GM18511 (cell line): ENCODE data around the gene ARID1B.
A peak's percentile ranks its signal among the peaks of the same experiment; 100 is the strongest.

Experiments used
- ATAC-seq: cut with Tn5 transposase; IDR thresholded peaks from one replicate; pipeline ENCODE4 v1.9.1; 2021; ENCODE audit warnings: mild to moderate bottlenecking, moderate library complexity; ENCODE audit not compliant: unreplicated experiment

The ARID1B gene

GRCh38 chr6:157194643-157195042 is 417.5 kb downstream of the ARID1B start:
- no peak for ATAC-seq

DNA sequence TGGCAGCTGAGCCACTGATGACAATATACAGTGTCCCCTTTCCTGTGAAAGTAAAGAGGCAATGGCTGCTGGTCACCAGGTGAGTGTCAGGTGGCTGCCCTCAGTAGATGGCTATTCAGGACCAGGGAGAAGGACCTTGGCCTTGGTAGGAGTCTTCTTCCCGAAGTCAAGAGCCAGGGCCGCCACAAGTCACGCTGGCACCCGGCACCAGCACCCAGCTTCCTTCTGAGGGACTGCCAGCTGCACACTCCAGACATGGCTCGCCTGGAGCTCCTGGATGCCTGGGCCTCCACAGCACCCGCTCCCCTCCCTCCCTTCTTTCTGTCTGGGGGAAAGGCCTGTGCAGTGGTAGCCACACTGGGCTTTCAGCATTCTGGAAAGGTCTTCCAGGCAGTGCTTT is 419.2 kb downstream of the ARID1B start:
- ATAC-seq: no peak

DNA sequence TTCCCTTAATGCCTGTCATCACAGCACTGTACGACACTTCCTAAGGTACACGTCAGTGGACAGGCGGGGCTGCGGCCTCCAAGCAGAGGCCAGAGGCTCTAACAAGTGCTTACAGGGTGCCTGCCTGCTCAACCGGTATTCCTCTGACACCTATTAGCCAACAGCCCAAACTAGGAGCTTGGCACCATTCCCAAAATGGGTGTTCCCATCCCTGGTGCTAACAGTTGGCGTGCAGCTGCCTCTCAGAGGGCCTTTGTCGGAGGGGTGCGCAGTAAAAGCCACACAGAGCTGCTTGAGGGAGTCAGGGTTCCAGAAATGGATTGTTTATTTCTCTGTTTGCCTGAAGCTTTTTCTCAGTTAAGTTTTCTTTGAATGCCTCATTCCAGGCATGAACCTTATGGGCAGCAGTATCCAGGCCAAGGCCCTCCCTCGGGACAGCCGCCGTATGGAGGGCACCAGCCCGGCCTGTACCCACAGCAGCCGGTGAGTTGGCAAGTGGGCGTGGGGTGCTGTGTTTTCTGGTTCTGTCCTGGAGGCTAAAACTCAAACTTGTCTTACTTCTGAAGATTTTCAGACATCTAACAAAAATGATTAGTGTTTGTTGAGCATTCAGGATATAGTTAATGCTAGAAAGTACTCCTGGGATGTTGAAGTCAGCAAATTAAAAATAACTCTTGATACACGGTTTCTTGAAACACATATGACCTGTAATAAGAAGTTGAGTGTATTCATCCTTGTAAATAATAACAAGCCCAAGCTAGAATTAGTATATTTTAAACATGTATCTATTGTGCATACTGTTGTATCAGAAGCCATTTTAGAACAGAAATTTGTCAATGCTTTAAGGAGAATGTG is 421.5 kb downstream of the ARID1B start:
- no peak for ATAC-seq

- ATAC-seq: no peak
These were observed 422.9 kb downstream of the ARID1B start for GRCh38 chr6:157200117-157200516.

DNA sequence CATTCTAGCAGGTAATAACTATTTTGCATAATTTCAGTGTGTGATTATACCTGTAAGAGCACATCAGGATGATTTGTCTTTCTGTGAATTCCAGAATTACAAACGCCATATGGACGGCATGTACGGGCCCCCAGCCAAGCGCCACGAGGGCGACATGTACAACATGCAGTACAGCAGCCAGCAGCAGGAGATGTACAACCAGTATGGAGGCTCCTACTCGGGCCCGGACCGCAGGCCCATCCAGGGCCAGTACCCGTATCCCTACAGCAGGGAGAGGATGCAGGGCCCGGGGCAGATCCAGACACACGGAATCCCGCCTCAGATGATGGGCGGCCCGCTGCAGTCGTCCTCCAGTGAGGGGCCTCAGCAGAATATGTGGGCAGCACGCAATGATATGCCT is 423.4 kb downstream of the ARID1B start:
- ATAC-seq: no peak

GRCh38 chr6:157201083-157201482 is 423.9 kb downstream of the ARID1B start:
- no peak for ATAC-seq

GRCh38 chr6:157203312-157203744 is 426.1 kb downstream of the ARID1B start:
- ATAC-seq: peak; percentile 99

- ATAC-seq: peak; percentile 38
These were observed 426.6 kb downstream of the ARID1B start for GRCh38 chr6:157203764-157204163.

DNA sequence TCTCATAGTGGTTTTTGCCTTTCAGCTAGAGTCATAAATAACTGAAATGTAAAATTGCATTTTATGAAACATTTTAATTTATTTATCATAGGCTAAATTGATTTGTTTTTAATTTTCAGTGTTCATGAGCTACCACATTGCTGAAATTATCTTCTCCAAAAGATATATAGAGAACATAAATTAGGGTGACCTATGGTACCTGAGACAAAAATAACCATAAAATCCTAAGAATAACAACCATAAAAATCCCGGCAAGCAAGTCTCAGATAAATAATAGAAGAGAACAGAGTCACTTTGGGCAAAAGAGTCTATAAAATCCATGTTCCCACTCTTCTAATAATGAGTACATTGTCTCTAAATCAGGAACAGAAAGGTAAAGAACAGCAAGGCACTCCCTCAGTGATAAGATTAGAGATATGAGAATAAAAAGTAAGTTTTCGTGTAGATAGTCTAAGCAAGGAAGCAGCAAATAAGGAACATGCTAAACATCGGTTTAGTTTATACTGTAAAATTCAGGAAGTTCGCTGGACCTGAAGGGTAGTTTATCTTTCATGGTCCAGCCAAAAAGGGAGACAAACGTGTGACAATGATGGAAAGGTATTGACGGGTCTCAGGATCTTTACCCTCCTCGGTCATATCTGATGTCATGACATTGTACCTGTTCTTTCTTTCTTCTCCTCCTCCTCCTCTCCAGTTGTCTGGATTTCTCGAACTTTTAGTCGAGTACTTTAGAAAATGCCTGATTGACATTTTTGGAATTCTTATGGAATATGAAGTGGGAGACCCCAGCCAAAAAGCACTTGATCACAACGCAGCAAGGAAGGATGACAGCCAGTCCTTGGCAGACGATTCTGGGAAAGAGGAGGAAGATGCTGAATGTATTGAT is 428.5 kb downstream of the ARID1B start:
- ATAC-seq: no peak

DNA sequence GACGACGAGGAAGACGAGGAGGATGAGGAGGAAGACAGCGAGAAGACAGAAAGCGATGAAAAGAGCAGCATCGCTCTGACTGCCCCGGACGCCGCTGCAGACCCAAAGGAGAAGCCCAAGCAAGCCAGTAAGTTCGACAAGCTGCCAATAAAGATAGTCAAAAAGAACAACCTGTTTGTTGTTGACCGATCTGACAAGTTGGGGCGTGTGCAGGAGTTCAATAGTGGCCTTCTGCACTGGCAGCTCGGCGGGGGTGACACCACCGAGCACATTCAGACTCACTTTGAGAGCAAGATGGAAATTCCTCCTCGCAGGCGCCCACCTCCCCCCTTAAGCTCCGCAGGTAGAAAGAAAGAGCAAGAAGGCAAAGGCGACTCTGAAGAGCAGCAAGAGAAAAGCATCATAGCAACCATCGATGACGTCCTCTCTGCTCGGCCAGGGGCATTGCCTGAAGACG is 429.2 kb downstream of the ARID1B start:
- no peak for ATAC-seq

GRCh38 chr6:157207521-157208076 is 430.4 kb downstream of the ARID1B start:
- ATAC-seq: no peak

DNA sequence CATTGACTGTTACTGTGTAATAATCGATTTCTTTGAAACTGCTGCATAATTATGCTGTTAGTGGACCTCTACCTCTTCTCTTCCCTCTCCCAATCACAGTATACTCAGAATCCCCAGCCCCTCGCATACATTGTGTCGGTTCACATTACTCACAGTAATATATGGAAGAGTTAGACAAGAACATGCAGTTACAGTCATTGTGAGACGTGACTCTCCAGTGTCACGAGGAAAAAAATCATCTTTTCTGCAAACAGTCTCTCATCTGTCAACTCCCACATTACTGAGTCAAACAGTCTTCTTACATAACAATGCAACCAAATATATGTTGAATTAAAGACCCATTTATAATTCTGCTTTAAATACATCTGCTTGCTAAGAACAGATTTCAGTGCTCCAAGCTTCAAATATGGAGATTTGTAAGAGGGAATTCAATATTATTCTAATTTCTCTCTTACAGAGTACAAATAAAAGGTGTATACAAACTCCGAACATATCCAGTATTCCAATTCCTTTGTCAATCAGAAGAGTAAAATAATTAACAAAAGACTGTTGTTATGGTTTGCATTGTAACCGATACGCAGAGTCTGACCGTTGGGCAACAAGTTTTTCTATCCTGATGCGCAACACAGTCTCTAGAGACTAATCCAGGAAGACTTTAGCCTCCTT is 432.8 kb downstream of the ARID1B start:
- no peak for ATAC-seq

DNA sequence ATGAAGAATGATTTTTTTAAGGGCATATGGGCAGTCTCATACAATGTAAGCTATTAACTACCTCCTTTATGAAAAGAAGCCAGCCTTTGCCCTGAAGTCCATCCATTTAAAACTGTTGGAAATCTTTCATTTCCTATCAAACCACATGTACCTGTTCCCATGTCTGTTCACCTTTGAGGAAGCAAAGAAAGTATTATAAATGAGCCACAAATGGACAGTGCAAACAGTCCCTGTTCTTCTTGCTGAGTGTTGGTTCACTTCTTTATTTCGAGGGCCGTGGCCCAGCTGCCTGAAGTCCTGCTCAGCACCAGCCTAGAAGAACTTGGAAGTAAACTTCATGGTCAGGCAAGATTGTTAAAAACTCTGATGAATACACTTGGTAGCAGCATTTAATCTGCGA is 433.8 kb downstream of the ARID1B start:
- no peak for ATAC-seq

DNA sequence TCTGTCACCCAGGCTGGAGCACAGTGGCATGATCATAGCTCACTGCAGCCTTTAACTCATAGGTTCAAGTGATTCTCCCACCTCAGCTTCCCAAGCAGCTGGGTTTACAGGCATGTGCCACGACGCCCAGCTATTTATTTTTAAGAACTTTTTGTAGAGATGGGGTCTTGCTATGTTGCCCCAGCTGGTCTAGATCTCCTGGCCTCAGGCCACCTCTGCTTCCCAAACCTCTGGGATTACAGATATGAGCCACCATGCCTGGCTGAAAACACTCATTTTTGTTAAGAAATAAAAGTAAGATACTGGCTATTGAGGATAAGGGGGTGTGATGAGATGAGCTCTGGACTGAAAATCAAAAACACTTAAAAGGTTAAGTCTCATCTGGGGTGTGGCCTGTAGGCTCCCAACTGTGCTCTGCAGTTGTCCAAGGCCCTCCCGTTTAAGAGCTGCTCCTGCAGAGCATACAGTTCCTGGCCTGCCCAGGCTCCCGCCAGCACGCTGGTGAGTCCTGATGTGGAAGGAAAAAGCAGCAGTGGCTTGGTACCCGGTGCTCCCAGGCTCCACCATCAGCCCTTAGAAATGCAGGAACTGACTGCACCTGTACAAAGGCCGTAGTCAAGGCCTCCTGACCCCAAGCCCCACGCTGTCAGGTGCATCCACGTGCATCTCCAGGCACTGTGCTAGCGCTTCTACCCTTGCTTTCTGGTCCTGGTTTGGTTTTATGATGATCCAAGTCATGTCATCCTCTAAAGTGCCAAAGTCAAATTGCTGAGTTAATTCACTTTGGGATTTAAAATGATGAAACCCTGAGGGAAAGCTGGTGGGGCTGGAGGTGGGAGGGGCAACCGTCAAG is 434.7 kb downstream of the ARID1B start:
- ATAC-seq: no peak

GRCh38 chr6:157213426-157213825 is 436.2 kb downstream of the ARID1B start:
- no peak for ATAC-seq

DNA sequence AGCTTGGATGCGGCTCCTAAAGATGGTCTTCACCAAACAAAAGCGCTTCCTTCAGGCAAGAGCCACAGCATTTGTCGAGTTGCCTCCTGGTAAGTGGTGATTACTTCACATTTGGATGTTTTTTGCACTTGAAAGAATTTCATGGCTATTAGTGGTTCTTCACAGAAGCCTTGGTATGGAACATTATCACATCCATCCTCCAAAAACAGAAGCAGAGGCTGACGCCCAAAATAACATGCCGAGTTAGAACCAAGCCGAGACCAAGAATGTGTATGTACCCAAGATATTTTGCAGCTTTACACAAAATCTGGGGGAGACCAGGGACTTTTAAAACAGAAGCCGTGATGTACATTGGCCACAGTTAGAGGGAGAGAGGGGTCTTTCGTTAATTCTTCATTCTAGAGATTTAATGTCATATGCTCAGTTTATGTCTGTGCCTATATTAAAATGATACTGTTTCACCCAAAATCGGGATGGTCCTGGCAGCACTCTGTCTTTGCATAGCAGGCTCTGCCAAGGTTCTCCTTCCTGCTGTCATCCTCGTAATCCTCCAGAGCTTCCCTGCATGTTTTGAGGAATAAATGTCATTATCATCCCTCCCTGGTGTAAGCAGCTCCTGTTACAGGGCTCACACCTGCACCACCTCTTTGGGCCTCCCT is 436.9 kb downstream of the ARID1B start:
- no peak for ATAC-seq

GRCh38 chr6:157215717-157216116 is 438.5 kb downstream of the ARID1B start:
- ATAC-seq: no peak

GRCh38 chr6:157216570-157216969 is 439.4 kb downstream of the ARID1B start:
- ATAC-seq: no peak

DNA sequence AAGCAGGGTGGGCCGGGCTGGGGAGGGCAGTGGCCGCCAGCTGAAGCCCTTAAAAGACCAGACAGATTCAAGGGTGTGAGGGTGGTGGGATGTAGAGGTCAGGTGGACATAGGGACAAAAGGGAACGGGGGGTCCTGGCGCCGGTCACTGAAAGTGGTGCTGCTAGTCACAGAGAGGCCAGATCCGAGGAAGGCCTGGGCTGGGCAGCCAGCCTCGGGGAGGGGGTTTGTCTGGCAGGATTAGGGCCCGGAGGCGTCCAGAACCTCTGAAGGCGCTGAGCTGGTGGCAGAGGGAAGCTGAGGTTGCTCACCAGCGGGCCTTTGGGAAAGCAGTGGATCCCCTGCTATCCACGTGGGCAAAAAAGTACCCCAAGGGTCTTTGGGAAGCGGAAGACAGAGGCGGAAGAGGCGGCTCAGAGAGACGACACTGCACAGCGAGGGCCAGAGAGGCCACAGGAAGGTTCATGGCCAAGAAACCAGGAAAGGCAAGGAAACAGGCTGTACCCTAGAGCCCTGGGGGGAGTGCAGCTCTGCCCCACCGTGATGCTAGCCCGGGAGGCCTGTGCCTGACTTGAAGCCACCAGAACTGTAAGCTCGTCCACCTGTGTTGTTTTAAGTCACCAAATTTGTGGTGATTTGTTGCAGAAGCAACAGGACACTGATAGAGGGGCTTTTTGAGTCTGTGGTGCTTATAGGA is 440.2 kb downstream of the ARID1B start:
- no peak for ATAC-seq
